B cell (primary cell): ENCODE measurements around the gene SPOCK1. TPM values are rescaled to one million over a fixed set of nuclear protein-coding genes. Genes with fewer than 3 reads are reported as not detected.

Experiments used
- ATAC-seq: fragments of 200-7000 bp; cut with Tn5 transposase; one replicate; pipeline ENCODE4 v1.10.0; 2021; ENCODE audit warnings: low read depth, mild to moderate bottlenecking, moderate number of reproducible peaks, moderate library complexity
- CTCF ChIA-PET: fragments of 350-600 bp; sonication (Branson Sonifier 250); formaldehyde crosslinking; loops from one replicate; lab custom pipeline; 2021; ENCODE audit warnings: antibody characterized with exemption, inconsistent platforms; lab: Charles Lee
- POLR2A ChIA-PET: fragments of 350-600 bp; sonication (Branson Sonifier 250); formaldehyde crosslinking; loops from one replicate; lab custom pipeline; 2021; ENCODE audit warnings: antibody characterized with exemption; lab: Charles Lee
- DNase-seq: peaks from one replicate; pipeline ENCODE4 v3.0.0; 2013
- H2AFZ ChIP-seq: 2 replicates; pipeline ENCODE4 v1.6.1; 2012; ENCODE audit warnings: mild to moderate bottlenecking, low read depth, low read length; ENCODE audit not compliant: insufficient read depth, poor library complexity, severe bottlenecking
- H3K27ac ChIP-seq, 2 donors: 1 replicate in 1 of 2; 2 replicates in 1 of 2; pipeline ENCODE4 v1.5.1; 2012 to 2013; ENCODE audit warnings: low read length in 2 of 2, mild to moderate bottlenecking in 2 of 2, moderate library complexity in 1 of 2
- H3K27me3 ChIP-seq, 4 experiments: fragments of 200-600 bp in 1 of 4; sonication (generic) in 1 of 4; replicated peaks in 1 of 4; 1 replicate in 2 of 4; 2 replicates in 2 of 4; pipeline versions ENCODE4 v1.6.1 to v1.7.0; 2013 to 2016; ENCODE audit warnings: low read length in 3 of 4, mild to moderate bottlenecking in 2 of 4, mixed read lengths in 1 of 4, moderate library complexity in 1 of 4; ENCODE audit not compliant: insufficient read depth in 4 of 4, control insufficient read depth in 3 of 4; ENCODE audit errors: control extremely low read depth in 1 of 4
- H3K36me3 ChIP-seq, 2 experiments: replicated peaks in 1 of 2; 1 replicate in 1 of 2; 2 replicates in 1 of 2; pipeline versions ENCODE4 v1.6.1 to v1.7.1; 2013; ENCODE audit warnings: low read length in 1 of 2; ENCODE audit not compliant: insufficient read depth in 2 of 2, control insufficient read depth in 1 of 2; ENCODE audit errors: control extremely low read depth in 1 of 2, extremely low read depth in 1 of 2
- H3K4me1 ChIP-seq, 2 donors: fragments of 200-600 bp in 1 of 2; sonication (generic) in 1 of 2; 1 replicate in 1 of 2; 2 replicates in 1 of 2; pipeline versions ENCODE4 v1.5.1 to v1.6.1; 2013 to 2017; ENCODE audit warnings: low read length in 2 of 2; ENCODE audit not compliant: control insufficient read depth in 2 of 2, insufficient read depth in 2 of 2
- H3K4me2 ChIP-seq: replicated peaks from 2 replicates; pipeline ENCODE3; 2012; ENCODE audit warnings: mild to moderate bottlenecking, low read depth, low read length; ENCODE audit not compliant: poor library complexity, severe bottlenecking
- H3K4me3 ChIP-seq, 5 experiments: fragments of 200-600 bp in 1 of 5; sonication (generic) in 1 of 5; 1 replicate in 3 of 5; 2 replicates in 2 of 5; pipeline versions ENCODE4 v1.5.1 to v1.7.0; 2011 to 2016; ENCODE audit warnings: low read length in 4 of 5, mild to moderate bottlenecking in 4 of 5, low read depth in 2 of 5, control low read depth in 1 of 5, moderate library complexity in 1 of 5; ENCODE audit not compliant: insufficient read depth in 1 of 5; ENCODE audit errors: control extremely low read depth in 1 of 5, extremely low read depth in 1 of 5
- H3K79me2 ChIP-seq: fragments of 200-600 bp; sonication (generic); one replicate; pipeline ENCODE4 v1.6.0; 2016; ENCODE audit warnings: low read length; ENCODE audit not compliant: control insufficient read depth, insufficient read depth
- H3K9ac ChIP-seq: fragments of 200-600 bp; sonication (generic); 2 replicates; pipeline ENCODE4 v1.6.1; 2017; ENCODE audit warnings: mild to moderate bottlenecking, low read length, moderate library complexity
- H3K9me3 ChIP-seq, 3 donors: one replicate each; pipeline versions ENCODE4 v1.6.1 to v1.7.1; 2013; ENCODE audit warnings: low read length in 2 of 3; ENCODE audit not compliant: control insufficient read depth in 2 of 3, insufficient read depth in 1 of 3; ENCODE audit errors: control extremely low read depth in 1 of 3
- H4K20me1 ChIP-seq: 2 replicates; pipeline ENCODE4 v1.6.0; 2012; ENCODE audit warnings: mild to moderate bottlenecking, low read length; ENCODE audit not compliant: insufficient read depth, control insufficient read depth, poor library complexity, severe bottlenecking
- H3K27ac Mint-ChIP-seq: one replicate; pipeline ENCODE4 v1.8.0; 2021; ENCODE audit warnings: mixed read lengths
- H3K27me3 Mint-ChIP-seq: one replicate; pipeline ENCODE4 v1.8.0; 2021; ENCODE audit warnings: mixed read lengths
- H3K4me1 Mint-ChIP-seq: one replicate; pipeline ENCODE4 v1.8.0; 2021; ENCODE audit warnings: mixed read lengths
- H3K4me3 Mint-ChIP-seq: one replicate; pipeline ENCODE4 v1.8.0; 2021; ENCODE audit warnings: mixed read lengths
- H3K9me3 Mint-ChIP-seq: one replicate; pipeline ENCODE4 v1.8.0; 2022; ENCODE audit warnings: mixed read lengths; ENCODE audit not compliant: insufficient read depth
- CTCF ChIP-seq: fragments of 200-600 bp; IDR thresholded peaks from one replicate; pipeline ENCODE4 v1.8.0; 2022; ENCODE audit warnings: antibody characterized with exemption, mild to moderate bottlenecking
- EZH2 ChIP-seq: IDR thresholded peaks from 2 replicates; pipeline ENCODE4 v1.6.1; 2012; ENCODE audit warnings: borderline replicate concordance, low read depth, mild to moderate bottlenecking, moderate library complexity, low read length; ENCODE audit not compliant: insufficient read depth, poor library complexity, severe bottlenecking
- WGBS: methylation state at CpG from one replicate; pipeline ENCODE4 v1.1.5; 2013; ENCODE audit warnings: missing lambda C conversion rate; ENCODE audit not compliant: insufficient coverage; 5-methylcytosine and 5-hydroxymethylcytosine counted together
- intact Hi-C: fragments of 100-400 bp; cut with micrococcal nuclease; formaldehyde crosslinking; loops from one replicate; pipeline ENCODE4 v1.10.0; 2022
- polyA plus RNA-seq: library from polyadenylated mRNA; depleted of rRNA; stranded (reverse); fragments of >200 nt; gene quantifications from 2 replicates; pipeline ENCODE4 v1.2.3, GENCODE V29; 2012
- total RNA-seq, 2 donors: library from RNA; stranded (reverse); fragments of 120-200 nt in 1 of 2; gene quantifications; 1 replicate in 1 of 2; 2 replicates in 1 of 2; pipeline versions ENCODE4 v1.2.3 to v1.2.4, GENCODE V29; 2013 to 2022

Gene SPOCK1
- total and polyA plus RNA-seq, 2 donors (not counting 1 experiment from before 2014, with no cell fraction given): not detected

DNA sequence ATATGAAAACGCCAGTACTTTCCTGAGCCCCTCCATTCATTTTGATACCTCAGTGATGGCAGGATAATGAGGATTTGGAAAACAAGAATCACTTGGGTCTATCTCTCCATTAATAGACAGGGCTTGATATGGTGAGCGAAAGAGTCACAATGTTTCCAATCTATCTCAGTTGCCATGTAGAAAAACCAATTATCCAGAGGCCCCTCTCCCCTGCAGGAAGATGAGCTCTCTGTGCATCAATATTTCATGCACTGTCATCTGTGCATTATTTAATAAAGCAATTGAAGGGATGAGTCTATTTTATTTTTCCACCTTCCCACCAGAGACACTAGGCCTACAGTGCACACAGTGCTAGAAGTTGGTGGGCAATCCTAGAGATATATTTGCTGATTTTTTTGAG is 326.9 kb downstream of the SPOCK1 start:
- H3K27me3 ChIP-seq: no peaks in the 10 kb centered on the region
- intact Hi-C loops: no loop called here
- H3K27me3 Mint-ChIP-seq: no peaks in the 10 kb centered on the region
- H3K36me3 ChIP-seq: no peaks in the 10 kb centered on the region
- ChIA-PET POLR2A (no interaction called here), CTCF (no interaction called here)
- H3K27ac ChIP-seq: no peak overlapping the region
- no CpG with 5 or more reads among the region's 2 CpGs for WGBS
- no peaks in the 10 kb centered on the region for H3K4me1 Mint-ChIP-seq
- H3K27ac Mint-ChIP-seq: no peak overlapping the region
- TF ChIP-seq EZH2: no peak
- TF ChIP-seq CTCF: no peak
- no peak overlapping the region for H3K4me3 Mint-ChIP-seq
- no peak overlapping the region for H3K4me2 ChIP-seq
- DNase-seq: no peak
- no peaks in the 10 kb centered on the region for H3K4me1 ChIP-seq
- no peak overlapping the region for H2AFZ ChIP-seq
- no peak for ATAC-seq
- H3K9me3 ChIP-seq: no peaks in the 10 kb centered on the region
- H3K79me2 ChIP-seq: no peaks in the 10 kb centered on the region
- H3K9ac ChIP-seq: no peak overlapping the region
- H4K20me1 ChIP-seq: no peaks in the 10 kb centered on the region
- H3K9me3 Mint-ChIP-seq: no peaks in the 10 kb centered on the region
- H3K4me3 ChIP-seq: no peak overlapping the region

DNA sequence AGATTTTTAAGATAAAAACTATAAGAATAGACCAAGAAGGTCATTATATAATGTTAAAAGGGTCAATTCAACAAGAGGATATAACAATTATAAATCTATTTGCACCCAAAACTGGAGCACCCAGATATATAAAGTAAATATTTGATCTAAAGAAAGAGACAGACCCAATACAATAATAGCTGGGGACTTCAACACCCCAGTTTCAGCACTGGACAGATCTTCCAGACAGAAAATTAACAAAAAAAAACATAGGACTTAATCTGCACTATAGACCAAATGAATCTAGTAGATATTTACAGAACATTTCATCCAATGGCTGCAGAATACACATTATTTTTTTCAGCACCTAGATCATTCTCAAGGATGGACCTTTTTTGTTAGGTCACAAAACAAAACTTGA is 331.9 kb downstream of the SPOCK1 start:
- H3K27ac ChIP-seq: no peak overlapping the region
- H2AFZ ChIP-seq: no peak overlapping the region
- ChIA-PET CTCF (no interaction called here), POLR2A (no interaction called here)
- Mint-ChIP-seq H3K4me3 (no peak overlapping the region), H3K27ac (no peak overlapping the region), H3K4me1 (no peaks in the 10 kb centered on the region), H3K9me3 (no peaks in the 10 kb centered on the region), H3K27me3 (no peaks in the 10 kb centered on the region)
- no peaks in the 10 kb centered on the region for H3K4me1 ChIP-seq
- no peak overlapping the region for H3K4me3 ChIP-seq
- no peak for TF ChIP-seq EZH2
- TF ChIP-seq CTCF: no peak
- intact Hi-C loops: no loop called here
- H3K27me3 ChIP-seq: peaks cover 0 to 3% (median 0%) of the 10 kb centered on the region in 4 experiments
- H4K20me1 ChIP-seq: no peaks in the 10 kb centered on the region
- DNase-seq (no peak), ATAC-seq (no peak)
- H3K79me2 ChIP-seq: no peaks in the 10 kb centered on the region
- H3K4me2 ChIP-seq: no peak overlapping the region
- H3K9ac ChIP-seq: no peak overlapping the region
- no peaks in the 10 kb centered on the region for H3K36me3 ChIP-seq
- H3K9me3 ChIP-seq: no peaks in the 10 kb centered on the region
